ENCODE results near the gene KANSL1. TPM values are rescaled to one million over a fixed set of nuclear protein-coding genes. Genes with fewer than 3 reads are reported as not detected.
A peak's percentile ranks its signal among the peaks of the same experiment; 100 is the strongest.

The KANSL1 gene
- total RNA-seq, 1 donor from 2014 or later, result 99.8 TPM

DNA sequence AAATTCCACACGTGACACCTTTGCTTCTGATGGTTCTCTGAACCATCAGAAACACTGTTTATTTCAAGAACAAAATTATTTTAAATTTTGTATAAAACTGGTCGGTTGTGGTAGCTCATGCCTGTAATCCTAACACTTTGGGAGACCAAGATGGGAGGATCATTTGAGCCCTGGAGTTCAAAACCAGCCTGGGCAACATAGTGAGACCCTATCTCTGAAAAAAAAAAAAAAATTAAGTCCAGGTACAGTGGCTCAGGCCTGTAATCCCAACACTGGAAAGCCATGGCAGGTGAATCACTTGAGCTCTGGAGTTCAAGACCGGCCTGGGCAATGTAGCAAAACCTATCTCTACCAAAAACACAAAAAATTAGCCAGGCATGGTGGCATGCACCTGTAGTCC, 8.3 kb upstream of the KANSL1 start:
- Histone ChIP-seq H3K4me2 (ENCODE audit: low read length) (no peak overlapping the region), H3K79me2 (ENCODE audit: insufficient read depth, low read length) (peaks cover 76% of the 10 kb centered on the region), H3K36me3 (ENCODE audit: insufficient read depth, low read length) (no peaks in the 10 kb centered on the region), H3K9me3 (ENCODE audit: insufficient read depth, low read depth, low read length) (no peaks in the 10 kb centered on the region), H2AFZ (ENCODE audit: low read depth, low read length) (no peak overlapping the region), H3K4me1 (ENCODE audit: insufficient read depth, low read length) (peaks cover 3% of the 10 kb centered on the region), H3K27me3 (ENCODE audit: insufficient read depth, low read length) (no peaks in the 10 kb centered on the region), H3K4me3 (ENCODE audit: insufficient read depth, low read depth, low read length) (no peak overlapping the region), H3K9ac (ENCODE audit: low read length) (no peak overlapping the region), H3K27ac (ENCODE audit: low read depth, low read length) (no peak overlapping the region), H4K20me1 (ENCODE audit: insufficient read depth, low read length) (peaks cover 36% of the 10 kb centered on the region)
- peak overlapping the region; percentile 24 for H3K4me3 Mint-ChIP-seq (ENCODE audit: unreplicated experiment)
- H3K27ac Mint-ChIP-seq (ENCODE audit: unreplicated experiment), result no peak overlapping the region
- H3K27me3 Mint-ChIP-seq (ENCODE audit: low read depth, unreplicated experiment), result no peaks in the 10 kb centered on the region
- peaks cover 13% of the 10 kb centered on the region for H3K4me1 Mint-ChIP-seq (ENCODE audit: low read depth, unreplicated experiment)
- no peak for DNase-seq (ENCODE audit: low read depth)
- FAIRE-seq, result no peak
- peaks cover 22% of the 10 kb centered on the region for H3K36me3 Mint-ChIP-seq (ENCODE audit: low read depth, unreplicated experiment)
- H3K9me3 Mint-ChIP-seq (ENCODE audit: unreplicated experiment), result peaks cover 5% of the 10 kb centered on the region
- TF ChIP-seq, protein P1, sequence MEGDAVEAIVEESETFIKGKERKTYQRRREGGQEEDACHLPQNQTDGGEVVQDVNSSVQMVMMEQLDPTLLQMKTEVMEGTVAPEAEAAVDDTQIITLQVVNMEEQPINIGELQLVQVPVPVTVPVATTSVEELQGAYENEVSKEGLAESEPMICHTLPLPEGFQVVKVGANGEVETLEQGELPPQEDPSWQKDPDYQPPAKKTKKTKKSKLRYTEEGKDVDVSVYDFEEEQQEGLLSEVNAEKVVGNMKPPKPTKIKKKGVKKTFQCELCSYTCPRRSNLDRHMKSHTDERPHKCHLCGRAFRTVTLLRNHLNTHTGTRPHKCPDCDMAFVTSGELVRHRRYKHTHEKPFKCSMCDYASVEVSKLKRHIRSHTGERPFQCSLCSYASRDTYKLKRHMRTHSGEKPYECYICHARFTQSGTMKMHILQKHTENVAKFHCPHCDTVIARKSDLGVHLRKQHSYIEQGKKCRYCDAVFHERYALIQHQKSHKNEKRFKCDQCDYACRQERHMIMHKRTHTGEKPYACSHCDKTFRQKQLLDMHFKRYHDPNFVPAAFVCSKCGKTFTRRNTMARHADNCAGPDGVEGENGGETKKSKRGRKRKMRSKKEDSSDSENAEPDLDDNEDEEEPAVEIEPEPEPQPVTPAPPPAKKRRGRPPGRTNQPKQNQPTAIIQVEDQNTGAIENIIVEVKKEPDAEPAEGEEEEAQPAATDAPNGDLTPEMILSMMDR (IDR thresholded peaks at IDR 0.05; ENCODE audit: insufficient read depth, low read depth, low read length), result no peak
- no peak for TF ChIP-seq EZH2 (IDR thresholded peaks at IDR 0.05; ENCODE audit: insufficient read depth, low read length)

DNA sequence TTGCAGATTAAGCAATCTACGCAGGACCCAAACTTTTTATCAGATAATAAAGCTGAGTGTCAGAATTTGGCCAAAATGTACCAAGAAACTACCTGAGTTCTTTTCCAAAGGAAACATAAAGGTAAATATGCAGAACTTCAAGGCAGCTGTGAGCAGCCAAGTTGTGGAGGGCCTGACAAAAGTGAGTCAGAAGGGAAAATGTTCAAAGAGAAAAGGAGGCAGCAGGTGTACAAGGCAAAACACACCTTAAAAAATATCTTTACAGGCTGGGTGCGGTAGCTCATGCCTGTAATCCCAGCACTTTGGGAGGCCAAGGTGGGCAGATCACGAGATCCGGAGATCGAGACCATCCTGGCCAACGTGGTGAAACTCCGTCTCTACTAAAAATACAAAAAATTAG, 7.0 kb upstream of the KANSL1 start:
- H3K27me3 Mint-ChIP-seq (ENCODE audit: low read depth, unreplicated experiment), result no peaks in the 10 kb centered on the region
- peaks cover 2% of the 10 kb centered on the region for H3K9me3 Mint-ChIP-seq (ENCODE audit: unreplicated experiment)
- Histone ChIP-seq H3K4me2 (ENCODE audit: low read length) (no peak overlapping the region), H3K36me3 (ENCODE audit: insufficient read depth, low read length) (no peaks in the 10 kb centered on the region), H3K4me3 (ENCODE audit: insufficient read depth, low read depth, low read length) (no peak overlapping the region), H3K9ac (ENCODE audit: low read length) (no peak overlapping the region), H2AFZ (ENCODE audit: low read depth, low read length) (no peak overlapping the region), H3K4me1 (ENCODE audit: insufficient read depth, low read length) (peaks cover 3% of the 10 kb centered on the region), H3K27me3 (ENCODE audit: insufficient read depth, low read length) (no peaks in the 10 kb centered on the region), H3K9me3 (ENCODE audit: insufficient read depth, low read depth, low read length) (no peaks in the 10 kb centered on the region), H3K27ac (ENCODE audit: low read depth, low read length) (no peak overlapping the region), H3K79me2 (ENCODE audit: insufficient read depth, low read length) (peaks cover 81% of the 10 kb centered on the region), H4K20me1 (ENCODE audit: insufficient read depth, low read length) (peaks cover 28% of the 10 kb centered on the region)
- FAIRE-seq, result no peak
- TF ChIP-seq, protein P1 (IDR thresholded peaks at IDR 0.05; ENCODE audit: insufficient read depth, low read depth, low read length), result no peak
- no peak for TF ChIP-seq EZH2 (IDR thresholded peaks at IDR 0.05; ENCODE audit: insufficient read depth, low read length)
- H3K4me3 Mint-ChIP-seq (ENCODE audit: unreplicated experiment), result no peak overlapping the region
- no peak for DNase-seq (ENCODE audit: low read depth)
- H3K4me1 Mint-ChIP-seq (ENCODE audit: low read depth, unreplicated experiment), result peaks cover 13% of the 10 kb centered on the region
- H3K27ac Mint-ChIP-seq (ENCODE audit: unreplicated experiment), result no peak overlapping the region
- peaks cover 18% of the 10 kb centered on the region for H3K36me3 Mint-ChIP-seq (ENCODE audit: low read depth, unreplicated experiment)

DNA sequence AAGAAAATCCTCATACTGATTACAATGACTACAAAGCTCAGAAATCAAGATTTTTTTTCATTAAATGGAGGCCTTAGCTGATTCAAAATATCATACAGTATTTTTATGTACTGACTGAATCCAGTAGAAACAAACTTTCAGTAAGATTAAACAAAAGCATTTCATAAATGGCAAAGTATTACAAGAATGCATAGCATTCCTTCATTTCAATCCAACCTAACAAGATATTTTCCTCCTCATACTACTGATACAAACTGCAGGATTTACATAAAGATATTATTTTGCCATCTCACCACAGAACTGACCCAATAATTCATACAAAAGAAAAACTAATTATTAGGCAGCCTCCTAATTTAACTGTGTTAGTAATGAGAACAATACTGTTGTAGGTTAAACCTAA, 6.2 kb upstream of the KANSL1 start:
- Histone ChIP-seq H3K4me2 (ENCODE audit: low read length) (peak overlapping the region; percentile 3), H3K79me2 (ENCODE audit: insufficient read depth, low read length) (peaks cover 82% of the 10 kb centered on the region), H3K9ac (ENCODE audit: low read length) (no peak overlapping the region), H3K4me1 (ENCODE audit: insufficient read depth, low read length) (peaks cover 3% of the 10 kb centered on the region), H2AFZ (ENCODE audit: low read depth, low read length) (no peak overlapping the region), H4K20me1 (ENCODE audit: insufficient read depth, low read length) (peaks cover 28% of the 10 kb centered on the region), H3K4me3 (ENCODE audit: insufficient read depth, low read depth, low read length) (no peak overlapping the region), H3K27ac (ENCODE audit: low read depth, low read length) (no peak overlapping the region), H3K36me3 (ENCODE audit: insufficient read depth, low read length) (no peaks in the 10 kb centered on the region), H3K9me3 (ENCODE audit: insufficient read depth, low read depth, low read length) (no peaks in the 10 kb centered on the region), H3K27me3 (ENCODE audit: insufficient read depth, low read length) (no peaks in the 10 kb centered on the region)
- Mint-ChIP-seq H3K36me3 (ENCODE audit: low read depth, unreplicated experiment) (peaks cover 18% of the 10 kb centered on the region), H3K9me3 (ENCODE audit: unreplicated experiment) (peaks cover 2% of the 10 kb centered on the region), H3K4me1 (ENCODE audit: low read depth, unreplicated experiment) (peaks cover 20% of the 10 kb centered on the region), H3K4me3 (ENCODE audit: unreplicated experiment) (no peak overlapping the region), H3K27ac (ENCODE audit: unreplicated experiment) (no peak overlapping the region), H3K27me3 (ENCODE audit: low read depth, unreplicated experiment) (no peaks in the 10 kb centered on the region)
- no peak for FAIRE-seq
- TF ChIP-seq, protein P1 (IDR thresholded peaks at IDR 0.05; ENCODE audit: insufficient read depth, low read depth, low read length), result no peak
- no peak for TF ChIP-seq EZH2 (IDR thresholded peaks at IDR 0.05; ENCODE audit: insufficient read depth, low read length)
- no peak for DNase-seq (ENCODE audit: low read depth)
